ENCODE results near the gene ZNF410. TPM values are rescaled to one million over a fixed set of nuclear protein-coding genes. Genes with fewer than 3 reads are reported as not detected.
"Not testable (repeated sequence)": the region's sequence is repeated elsewhere in the genome, so short reads cannot be mapped to it uniquely, and the experiment has no call there.

ZNF410 gene
- total RNA-seq, 4 donors from 2014 or later: 39.7 to 71.7 (median 54.1) TPM

GRCh38 chr14:73903028-73903427 lies 16.4 kb downstream of the ZNF410 start:
- no peak for ATAC-seq (ENCODE audit: low FRiP score)
- no peak for TF ChIP-seq CTCF (IDR thresholded peaks at IDR 0.05)
- DNase-seq (ENCODE audit: low spot score): no peak

GRCh38 chr14:73909681-73910080 lies 23.0 kb downstream of the ZNF410 start:
- no peak for DNase-seq (ENCODE audit: low spot score)
- no peak for ATAC-seq (ENCODE audit: low FRiP score)
- no peak for TF ChIP-seq CTCF (IDR thresholded peaks at IDR 0.05)

DNA sequence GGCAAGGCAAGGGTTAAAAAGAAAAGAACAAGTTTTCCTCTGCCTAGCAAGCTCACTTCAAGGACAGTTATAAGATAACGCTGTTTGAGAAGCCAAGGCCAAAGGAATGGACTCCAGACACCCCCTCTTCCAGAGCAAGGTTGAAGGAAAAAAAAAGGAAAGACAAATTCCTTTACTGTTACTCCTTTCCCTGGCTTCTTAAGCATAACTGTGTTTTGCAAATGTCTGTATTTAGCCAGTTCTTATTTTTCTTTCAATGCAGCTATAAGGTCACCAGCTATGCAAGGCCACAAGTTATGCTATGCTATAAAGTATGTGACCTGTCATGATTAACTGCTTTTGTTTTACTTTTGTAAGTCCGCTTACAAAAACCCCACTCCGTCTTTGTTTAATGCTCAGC lies 26.6 kb downstream of the ZNF410 start:
- DNase-seq (ENCODE audit: low spot score): no peak
- no peak for ATAC-seq (ENCODE audit: low FRiP score)
- no peak for TF ChIP-seq CTCF (IDR thresholded peaks at IDR 0.05)

- DNase-seq (ENCODE audit: low spot score) (no peak), ATAC-seq (ENCODE audit: low FRiP score) (no peak)
- no peak for TF ChIP-seq CTCF (IDR thresholded peaks at IDR 0.05)
These were observed 29.7 kb downstream of the ZNF410 start for GRCh38 chr14:73916324-73916723.

- not testable (repeated sequence) for ATAC-seq (ENCODE audit: low FRiP score); DNase-seq (ENCODE audit: low spot score)
These were observed 32.8 kb downstream of the ZNF410 start for GRCh38 chr14:73919457-73919856.

DNA sequence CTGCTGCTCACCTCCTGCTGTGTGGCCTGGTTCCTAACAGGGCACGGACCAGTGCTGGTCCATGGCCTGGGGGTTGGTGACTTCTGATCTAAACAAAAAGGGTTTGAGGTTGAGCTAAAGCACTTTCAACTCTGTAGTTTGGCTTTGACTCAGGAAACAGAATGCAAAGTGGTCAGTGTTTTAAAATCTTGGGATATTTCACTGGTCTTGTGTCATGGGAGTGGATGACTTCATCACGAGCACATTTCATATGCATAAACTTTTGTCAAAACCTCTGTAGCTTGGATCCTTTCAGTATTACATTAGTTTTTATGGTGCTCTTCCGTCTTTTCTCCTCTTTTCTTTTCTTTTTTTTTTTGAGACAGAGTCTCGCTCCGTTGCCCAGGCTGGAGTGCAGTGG lies 37.7 kb downstream of the ZNF410 start:
- ATAC-seq (ENCODE audit: low FRiP score) (no peak), DNase-seq (ENCODE audit: low spot score) (no peak)
- no peak for TF ChIP-seq CTCF (IDR thresholded peaks at IDR 0.05)

- no peak for TF ChIP-seq CTCF (IDR thresholded peaks at IDR 0.05)
- DNase-seq (ENCODE audit: low spot score) (no peak), ATAC-seq (ENCODE audit: low FRiP score) (no peak)
These were observed 49.0 kb downstream of the ZNF410 start for GRCh38 chr14:73935666-73936065.

GRCh38 chr14:73936548-73936947 lies 49.9 kb downstream of the ZNF410 start:
- no peak for TF ChIP-seq CTCF (IDR thresholded peaks at IDR 0.05)
- ATAC-seq (ENCODE audit: low FRiP score) (no peak), DNase-seq (ENCODE audit: low spot score) (no peak)

Measured in omental fat pad (tissue), 4 donors.